Measurements from ENCODE around the gene HOXA3. TPM values are rescaled to one million over a fixed set of nuclear protein-coding genes. Genes with fewer than 3 reads are reported as not detected.
A peak's percentile ranks its signal among the peaks of the same experiment; 100 is the strongest.

The HOXA3 gene
- polyA plus RNA-seq (2013, experiment 1 of 2): 1.7 TPM
- polyA plus RNA-seq (2013, experiment 2 of 2): 6.0 TPM

DNA sequence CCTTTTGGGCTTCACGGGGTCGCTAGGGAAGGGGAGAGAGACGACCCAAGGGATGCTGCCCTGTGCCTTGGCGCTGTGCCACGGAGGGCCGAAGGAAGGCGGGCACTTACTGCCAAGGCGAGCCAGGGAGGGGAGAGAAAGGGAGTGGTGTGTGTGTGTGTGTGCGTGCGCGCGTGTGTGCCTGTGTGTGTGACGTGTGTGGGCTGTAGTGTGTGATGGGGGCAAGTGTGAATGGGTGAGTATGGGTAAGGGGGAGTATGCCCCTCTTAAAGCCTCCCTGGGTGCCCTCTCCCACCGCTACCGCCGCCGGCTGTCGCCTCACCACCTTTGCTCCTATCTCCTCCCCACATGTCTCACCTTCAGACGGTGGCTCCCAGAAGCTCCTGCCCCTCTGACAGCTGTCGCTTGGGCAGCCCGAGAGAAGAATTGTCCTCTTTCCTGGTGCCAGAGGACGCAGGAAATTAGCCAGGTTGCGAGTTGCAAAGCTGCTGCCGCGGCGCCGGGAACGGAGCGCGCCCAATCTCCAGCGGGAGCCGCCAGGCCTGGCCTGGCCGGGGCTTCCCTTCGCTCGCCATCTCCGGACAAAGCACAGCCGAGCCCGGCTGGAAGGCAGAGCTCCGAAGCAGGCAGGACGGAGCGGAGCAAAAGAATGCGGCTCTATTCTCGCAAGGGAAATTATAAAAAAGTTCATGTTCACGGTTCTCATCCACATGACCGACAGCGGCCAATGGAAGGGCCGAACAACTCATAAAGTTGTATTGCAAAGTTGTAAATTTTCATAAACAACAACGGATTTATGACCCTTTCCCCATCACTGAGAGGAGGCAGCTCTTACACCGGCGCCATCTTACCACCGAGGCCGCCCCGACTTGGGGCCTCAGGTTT, at the start of gene HOXA3:
Gene HOXA3 (minus strand): TSS at position 653 of the 885 bp plus-strand sequence. CDS start 41,943 bp downstream, outside the sequence.
- Histone ChIP-seq H3K4me3 (ENCODE audit: low read length) (no peak within 1 kb of the TSS), H3K27ac (ENCODE audit: low read depth, low read length) (no peak within 1 kb of the TSS), H3K9me3 (ENCODE audit: insufficient read depth, low read depth, low read length) (peaks cover 3% of the 10 kb centered on the region; the same call in 1 of the 2 replicates), H3K9ac (ENCODE audit: low read depth, low read length) (no peak within 1 kb of the TSS), H3K27me3 (ENCODE audit: insufficient read depth, low read length) (peaks cover 100% of the 10 kb centered on the region), H3K36me3 (ENCODE audit: insufficient read depth, low read length) (no peaks in the 10 kb centered on the region), H3K4me1 (ENCODE audit: insufficient read depth, low read length) (no peaks in the 10 kb centered on the region; the same call in 1 of the 2 replicates)
- WGBS: 8% methylated on average over 53 of the region's 53 CpGs

- no peak overlapping the region for H3K4me3 ChIP-seq (ENCODE audit: low read length)
- peaks cover 100% of the 10 kb centered on the region for H3K27me3 ChIP-seq (ENCODE audit: insufficient read depth, low read length)
- H3K27ac ChIP-seq (ENCODE audit: low read depth, low read length): no peak overlapping the region
These were observed 49.2 kb upstream of the HOXA3 start for GRCh38 chr7:27201580-27202017.

GRCh38 chr7:27200761-27201579, 48.6 kb upstream of the HOXA3 start:
- Histone ChIP-seq H3K27ac (ENCODE audit: low read depth, low read length) (no peak overlapping the region), H3K36me3 (ENCODE audit: insufficient read depth, low read length) (no peaks in the 10 kb centered on the region), H3K9me3 (ENCODE audit: insufficient read depth, low read depth, low read length) (no peaks in the 10 kb centered on the region), H3K9ac (ENCODE audit: low read depth, low read length) (no peak overlapping the region), H3K27me3 (ENCODE audit: insufficient read depth, low read length) (peaks cover 100% of the 10 kb centered on the region), H3K4me1 (ENCODE audit: insufficient read depth, low read length) (no peaks in the 10 kb centered on the region), H3K4me3 (ENCODE audit: low read length) (no peak overlapping the region)
- 8% methylated on average over 14 of the region's 14 CpGs for WGBS

More at GRCh38 chr7:27201580-27202017, 49.2 kb upstream of the HOXA3 start:
- 14% methylated on average over 4 of the region's 4 CpGs for WGBS
- H3K9me3 ChIP-seq (ENCODE audit: insufficient read depth, low read depth, low read length): no peaks in the 10 kb centered on the region
- H3K36me3 ChIP-seq (ENCODE audit: insufficient read depth, low read length): no peaks in the 10 kb centered on the region
- H3K4me1 ChIP-seq (ENCODE audit: insufficient read depth, low read length): no peaks in the 10 kb centered on the region
- H3K9ac ChIP-seq (ENCODE audit: low read depth, low read length): no peak overlapping the region

DNA sequence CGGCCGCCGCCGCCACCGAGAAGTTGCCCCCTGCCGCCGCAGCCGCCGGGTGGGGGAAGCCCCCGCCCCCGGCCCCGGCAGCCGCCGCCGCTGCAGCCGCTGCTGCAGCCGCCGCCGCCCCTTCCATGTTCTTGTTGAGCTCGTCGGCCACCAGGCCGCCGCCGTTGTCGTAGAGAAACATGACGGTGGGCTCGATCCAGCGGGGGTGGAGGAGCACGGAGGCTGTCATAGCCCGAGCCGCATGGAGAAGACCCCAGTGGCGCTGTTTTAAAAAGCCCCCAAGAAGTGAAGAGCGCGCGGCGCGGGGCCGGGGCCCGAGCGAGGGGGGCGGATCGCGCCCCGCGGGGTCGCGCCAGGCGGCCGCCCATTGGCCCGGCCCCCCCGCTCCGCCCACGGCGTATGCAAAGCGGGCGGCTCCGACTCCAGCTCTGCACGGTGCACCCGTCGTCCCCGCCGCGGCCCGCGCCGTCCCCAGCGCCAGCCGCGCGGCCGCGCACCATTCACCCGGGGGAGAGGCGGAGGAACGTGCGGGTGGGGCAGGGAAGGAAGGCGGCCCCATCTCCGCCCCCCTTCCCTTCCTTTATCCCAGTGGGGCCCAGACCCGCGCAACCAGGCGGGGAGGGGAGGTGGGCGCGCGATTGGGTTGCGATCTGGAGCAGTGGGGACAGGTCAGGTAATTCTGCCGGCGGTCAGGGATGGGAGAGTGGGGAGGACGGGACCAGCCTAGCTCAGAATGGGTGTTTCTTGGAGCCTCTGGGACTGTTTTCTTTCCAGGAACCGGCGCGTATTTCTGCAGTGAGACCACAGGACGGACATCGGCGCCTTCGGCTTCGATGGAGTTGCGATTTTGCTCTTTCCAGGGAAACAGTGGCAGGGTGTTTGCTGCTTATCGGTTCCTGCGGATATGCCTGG, 47.7 kb upstream of the HOXA3 start, which contains the start of gene HOXA13:
Gene HOXA13 (minus strand): TSS at position 243 of the 912 bp plus-strand sequence. CDS start 14 bp downstream, at position 229.
- Histone ChIP-seq H3K27ac (ENCODE audit: low read depth, low read length) (no peak within 1 kb of the TSS), H3K36me3 (ENCODE audit: insufficient read depth, low read length) (no peaks in the 10 kb centered on the region), H3K4me1 (ENCODE audit: insufficient read depth, low read length) (no peaks in the 10 kb centered on the region), H3K9me3 (ENCODE audit: insufficient read depth, low read depth, low read length) (no peaks in the 10 kb centered on the region), H3K27me3 (ENCODE audit: insufficient read depth, low read length) (peaks cover 100% of the 10 kb centered on the region), H3K4me3 (ENCODE audit: low read length) (peak within 1 kb of the TSS; percentile 29; the same call in 1 of the 2 replicates), H3K9ac (ENCODE audit: low read depth, low read length) (no peak within 1 kb of the TSS)
- 1% methylated on average over 94 of the region's 99 CpGs for WGBS

DNA sequence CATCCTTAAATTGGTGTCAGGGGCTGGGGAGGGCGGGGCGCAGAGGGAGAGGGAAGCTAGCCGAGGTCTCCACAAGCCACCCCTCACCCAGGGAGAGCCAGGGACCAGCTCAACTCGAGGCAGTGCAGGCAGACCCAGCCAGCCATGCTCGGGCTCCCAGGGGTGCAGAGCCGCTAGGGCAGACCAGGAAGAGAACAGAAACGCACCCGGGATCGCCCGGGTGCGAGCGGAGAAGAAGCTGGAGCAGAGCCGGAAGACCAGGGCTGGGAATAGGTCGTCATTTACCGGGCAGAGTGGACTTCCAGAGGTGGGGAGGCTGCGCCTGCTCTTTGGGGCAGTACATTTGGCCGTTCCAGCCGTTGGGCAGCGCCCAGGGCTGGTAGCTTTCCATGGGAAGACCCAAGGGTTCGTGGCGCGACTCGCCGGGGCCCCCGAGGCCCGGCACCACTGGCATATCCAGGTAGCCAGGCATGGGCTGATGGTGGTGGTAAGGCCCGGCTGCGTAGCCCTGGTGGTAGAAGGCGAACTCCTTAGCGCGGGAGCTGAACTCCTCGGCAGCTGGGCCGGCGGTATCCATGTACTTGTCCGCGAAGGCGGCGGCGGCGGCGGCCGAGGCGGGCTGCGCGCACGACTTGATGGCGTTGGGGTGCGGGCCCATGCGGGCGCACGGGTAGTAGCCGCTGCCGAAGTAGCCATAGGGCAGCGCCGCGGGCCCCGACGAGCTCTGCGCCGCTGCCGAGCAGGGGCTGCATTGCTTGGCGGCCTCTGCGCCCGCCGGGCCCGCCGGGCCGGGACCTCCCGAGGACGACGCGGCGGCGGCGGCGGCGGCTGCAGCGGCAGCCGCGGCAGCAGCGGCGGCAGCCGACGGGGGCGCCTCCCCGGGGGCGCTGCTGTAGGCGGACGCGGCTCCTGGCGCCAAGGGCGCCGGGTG, 46.8 kb upstream of the HOXA3 start:
- no peaks in the 10 kb centered on the region for H3K9me3 ChIP-seq (ENCODE audit: insufficient read depth, low read depth, low read length)
- no peaks in the 10 kb centered on the region for H3K4me1 ChIP-seq (ENCODE audit: insufficient read depth, low read length)
- no peak overlapping the region for H3K27ac ChIP-seq (ENCODE audit: low read depth, low read length)
- no peak overlapping the region for H3K4me3 ChIP-seq (ENCODE audit: low read length)
- WGBS: 2% methylated on average over 93 of the region's 93 CpGs
- no peaks in the 10 kb centered on the region for H3K36me3 ChIP-seq (ENCODE audit: insufficient read depth, low read length)
- H3K9ac ChIP-seq (ENCODE audit: low read depth, low read length): no peak overlapping the region
- peaks cover 100% of the 10 kb centered on the region for H3K27me3 ChIP-seq (ENCODE audit: insufficient read depth, low read length)

- H3K27ac ChIP-seq (ENCODE audit: low read depth, low read length): no peak overlapping the region
- H3K9ac ChIP-seq (ENCODE audit: low read depth, low read length): no peak overlapping the region
- WGBS: 7% methylated on average over 29 of the region's 29 CpGs
- H3K4me1 ChIP-seq (ENCODE audit: insufficient read depth, low read length): no peaks in the 10 kb centered on the region
- H3K36me3 ChIP-seq (ENCODE audit: insufficient read depth, low read length): no peaks in the 10 kb centered on the region
- H3K27me3 ChIP-seq (ENCODE audit: insufficient read depth, low read length): peaks cover 100% of the 10 kb centered on the region
- H3K4me3 ChIP-seq (ENCODE audit: low read length): no peak overlapping the region
- H3K9me3 ChIP-seq (ENCODE audit: insufficient read depth, low read depth, low read length): no peaks in the 10 kb centered on the region
These were observed 45.9 kb upstream of the HOXA3 start for GRCh38 chr7:27198138-27198841.

GRCh38 chr7:27197137-27198042, 45.0 kb upstream of the HOXA3 start:
- peaks cover 100% of the 10 kb centered on the region for H3K27me3 ChIP-seq (ENCODE audit: insufficient read depth, low read length)
- WGBS: 22% methylated on average over 17 of the region's 18 CpGs
- H3K4me3 ChIP-seq (ENCODE audit: low read length): no peak overlapping the region

DNA sequence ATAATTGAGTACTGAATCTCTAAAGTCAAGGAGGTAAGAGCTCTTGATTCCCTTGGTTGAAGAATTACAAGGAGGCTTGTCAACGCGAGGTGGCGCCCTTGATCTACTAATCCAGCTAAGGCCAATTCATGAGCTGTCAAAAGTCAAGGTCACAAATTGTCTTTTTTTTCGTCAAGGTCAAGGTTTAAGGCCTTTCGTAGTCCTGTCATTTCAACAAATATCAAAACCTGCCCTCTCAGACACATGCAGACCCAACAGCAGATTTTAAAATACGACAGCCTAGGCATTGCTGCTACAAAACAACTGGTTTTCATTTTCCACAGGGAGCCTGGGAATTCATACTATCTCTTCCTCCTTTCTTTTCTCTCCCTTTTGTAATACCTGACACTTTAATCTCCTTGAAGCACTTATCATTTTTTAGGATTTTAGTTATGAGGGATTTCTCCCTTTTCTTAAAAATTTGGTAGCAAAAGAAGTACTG, 43.9 kb upstream of the HOXA3 start:
- Histone ChIP-seq H3K9me3 (ENCODE audit: insufficient read depth, low read depth, low read length) (no peaks in the 10 kb centered on the region), H3K36me3 (ENCODE audit: insufficient read depth, low read length) (no peaks in the 10 kb centered on the region), H3K4me1 (ENCODE audit: insufficient read depth, low read length) (no peaks in the 10 kb centered on the region), H3K27ac (ENCODE audit: low read depth, low read length) (no peak overlapping the region), H3K4me3 (ENCODE audit: low read length) (no peak overlapping the region), H3K9ac (ENCODE audit: low read depth, low read length) (no peak overlapping the region), H3K27me3 (ENCODE audit: insufficient read depth, low read length) (peaks cover 100% of the 10 kb centered on the region)
- WGBS: 2% methylated on average over 6 of the region's 6 CpGs

More at GRCh38 chr7:27197137-27198042, 45.0 kb upstream of the HOXA3 start:
- no peak overlapping the region for H3K9ac ChIP-seq (ENCODE audit: low read depth, low read length)
- H3K27ac ChIP-seq (ENCODE audit: low read depth, low read length): no peak overlapping the region
- H3K4me1 ChIP-seq (ENCODE audit: insufficient read depth, low read length): no peaks in the 10 kb centered on the region
- no peaks in the 10 kb centered on the region for H3K36me3 ChIP-seq (ENCODE audit: insufficient read depth, low read length)
- H3K9me3 ChIP-seq (ENCODE audit: insufficient read depth, low read depth, low read length): no peaks in the 10 kb centered on the region
